Putamen (tissue), 1 donor: ENCODE results near the gene VPS50.
"Not testable (repeated sequence)": the region's sequence is repeated elsewhere in the genome, so short reads cannot be mapped to it uniquely, and the experiment has no call there.

ENCODE experiments used
- DNase-seq: peaks from one replicate; pipeline ENCODE4 v3.0.0-alpha.2; 2016; ENCODE audit warnings: low spot score

Gene VPS50

DNA sequence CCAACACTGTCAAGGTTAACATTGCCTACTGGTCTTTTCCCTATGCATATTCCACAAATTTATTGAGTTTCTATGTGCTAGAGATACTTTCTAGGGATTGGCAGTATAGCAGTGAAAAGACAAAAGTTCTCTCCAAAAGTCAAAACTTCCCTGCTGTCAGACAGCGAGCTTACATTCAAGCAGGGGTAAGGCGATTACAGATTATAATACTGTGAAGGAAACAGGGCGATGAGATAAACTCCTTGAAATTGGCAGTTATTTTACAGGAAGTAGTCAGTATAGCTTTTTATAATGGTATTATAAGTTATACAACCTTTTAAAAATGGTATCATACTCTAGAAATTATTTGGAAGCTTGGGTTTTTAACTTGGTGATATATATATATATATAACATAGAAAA lies 9.9 kb downstream of the VPS50 start:
- DNase-seq = no peak

DNA sequence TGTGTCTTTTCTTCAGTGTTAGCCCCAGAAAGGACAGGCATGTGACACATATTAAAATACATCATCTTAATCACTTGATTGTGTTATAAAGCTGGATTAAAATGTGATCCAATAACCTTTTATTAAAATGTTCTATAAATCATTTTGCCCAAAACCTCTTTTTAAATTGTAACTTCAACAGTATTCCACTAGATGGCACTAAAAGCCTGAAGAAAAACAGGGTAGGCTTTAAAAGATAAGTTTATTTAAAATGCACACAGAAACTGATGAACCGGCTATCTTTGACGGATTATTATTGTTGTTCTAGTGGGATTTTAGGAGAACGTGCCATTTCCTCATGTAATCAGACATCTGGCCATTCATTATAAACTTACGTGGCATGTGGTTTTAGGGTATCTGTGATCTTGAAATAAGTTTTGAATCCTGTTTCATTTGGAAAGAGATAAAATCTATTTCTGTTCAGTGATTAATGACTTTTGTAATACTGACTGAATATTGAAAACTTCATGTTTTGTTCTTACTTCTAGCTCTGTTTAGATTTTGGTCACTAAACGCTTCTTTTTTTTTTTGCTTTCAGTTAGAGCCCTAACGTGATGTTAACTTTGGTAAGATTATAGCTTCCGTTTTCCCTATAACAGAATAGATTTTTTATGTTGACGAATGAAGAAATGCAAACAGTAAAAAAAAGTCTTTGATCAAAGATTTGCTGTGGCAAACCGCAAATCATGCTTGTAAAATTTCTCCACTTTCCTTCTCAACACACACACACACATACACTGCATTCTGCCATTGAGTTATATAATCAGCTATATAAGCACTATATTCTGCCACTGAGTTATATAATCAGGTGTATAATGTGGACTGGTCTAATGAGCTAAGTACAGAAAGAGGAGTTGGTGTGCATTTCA lies 13.6 kb downstream of the VPS50 start:
- no peak for DNase-seq

DNA sequence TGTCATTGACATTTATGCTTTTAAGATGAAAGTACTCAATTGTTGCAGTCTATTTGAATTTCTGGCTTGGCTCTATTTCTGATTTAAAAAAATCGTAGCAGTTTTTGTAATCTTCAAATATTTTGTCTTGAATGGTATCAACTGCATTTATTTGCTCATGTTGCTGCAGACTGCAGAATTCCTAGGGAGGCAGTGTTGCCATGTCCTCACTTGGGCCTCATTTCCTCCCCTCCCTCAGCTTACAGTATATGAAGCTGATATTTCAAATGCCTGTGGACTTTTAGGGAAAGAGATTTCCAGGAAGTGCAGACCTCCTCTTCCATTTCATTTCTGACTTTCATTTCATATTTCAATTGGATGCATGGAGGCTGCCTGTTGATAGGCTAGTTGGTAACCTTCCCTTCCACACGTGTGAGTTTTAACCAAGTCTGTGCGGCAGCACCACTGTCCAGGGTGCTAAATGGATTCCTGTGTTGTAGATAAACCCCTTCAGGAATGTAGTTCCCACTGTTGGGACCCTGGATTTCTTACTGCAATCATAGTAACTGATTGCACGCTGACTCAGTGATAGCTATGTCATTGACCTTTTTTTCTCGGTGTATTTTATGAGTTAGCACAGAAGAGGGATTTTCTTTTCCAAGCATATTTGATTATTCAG lies 17.5 kb downstream of the VPS50 start:
- DNase-seq = no peak

DNA sequence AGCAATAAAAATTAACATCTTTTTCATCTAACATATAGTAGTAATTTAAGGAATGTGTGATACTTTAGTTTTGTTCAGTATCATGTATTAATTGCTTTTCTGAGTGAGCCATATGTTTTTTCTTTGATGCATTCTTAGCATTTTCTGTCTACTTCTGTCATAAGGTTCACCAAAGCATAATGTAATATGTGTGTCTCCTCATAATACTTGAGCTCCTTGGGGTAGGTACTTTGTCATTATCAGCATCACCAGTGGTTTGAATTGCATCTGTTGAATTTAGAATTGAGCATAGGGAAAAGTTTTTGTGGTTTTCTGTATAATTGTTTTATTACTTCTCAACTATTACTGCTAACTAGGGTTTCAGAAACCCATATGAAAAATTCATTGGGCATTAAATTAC lies 26.5 kb downstream of the VPS50 start:
- DNase-seq = no peak

DNA sequence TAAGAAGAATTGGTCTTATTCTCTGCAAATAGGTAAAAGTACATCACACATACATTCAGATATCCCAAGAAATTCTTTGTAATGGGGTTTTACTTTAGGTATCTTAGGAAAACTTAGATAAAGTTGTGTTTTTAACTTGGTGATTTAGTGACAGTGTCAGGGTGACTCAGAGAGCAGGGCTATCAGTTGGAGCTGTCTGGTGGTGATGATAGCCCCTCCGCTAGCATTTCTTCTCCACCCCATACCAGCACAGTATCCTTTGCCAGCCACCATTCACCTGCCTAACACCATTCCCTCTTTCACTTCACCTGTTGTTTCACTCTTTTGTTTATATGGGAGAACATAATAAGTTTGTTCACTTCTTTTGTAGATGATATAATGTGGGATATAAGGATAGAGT lies 30.4 kb downstream of the VPS50 start:
- no peak for DNase-seq

DNA sequence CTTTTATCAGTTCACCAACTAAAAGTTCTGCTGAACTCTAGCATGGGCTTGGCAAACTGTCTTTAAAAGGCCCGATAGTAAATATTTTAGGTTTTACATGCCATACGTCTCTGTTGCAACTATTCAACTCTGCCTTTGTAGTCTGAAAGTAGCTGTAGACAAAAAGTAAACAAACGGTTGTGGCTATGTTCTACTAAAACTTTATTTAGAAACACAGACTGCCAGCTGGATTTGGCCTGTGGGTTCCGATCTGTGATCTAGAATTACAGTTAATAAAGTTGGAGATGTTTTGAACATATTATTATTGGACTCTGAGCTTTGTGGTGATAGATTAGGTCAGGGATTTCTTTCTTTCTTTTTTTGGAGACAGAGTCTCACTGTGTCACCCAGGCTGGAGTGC lies 33.1 kb downstream of the VPS50 start:
- no peak for DNase-seq

DNA sequence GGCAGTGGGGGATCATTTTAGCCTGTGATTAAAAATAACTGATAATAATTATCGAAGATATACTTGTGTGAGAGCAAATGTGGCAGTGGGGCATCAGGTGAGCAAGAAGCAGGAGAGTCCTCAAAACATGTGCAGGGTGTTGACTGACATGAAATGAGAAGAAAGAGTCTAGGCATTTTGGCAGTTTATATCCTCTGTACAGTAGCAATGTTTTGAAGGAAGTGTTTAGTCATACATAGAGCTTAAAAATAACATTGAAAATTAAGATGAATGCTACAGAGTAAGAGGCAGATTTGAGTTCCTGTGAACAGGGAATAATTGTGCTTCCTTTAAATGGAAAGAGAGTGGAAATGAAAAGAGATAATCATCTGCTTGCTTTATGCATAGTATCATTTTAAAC lies 47.4 kb downstream of the VPS50 start:
- DNase-seq = no peak

DNA sequence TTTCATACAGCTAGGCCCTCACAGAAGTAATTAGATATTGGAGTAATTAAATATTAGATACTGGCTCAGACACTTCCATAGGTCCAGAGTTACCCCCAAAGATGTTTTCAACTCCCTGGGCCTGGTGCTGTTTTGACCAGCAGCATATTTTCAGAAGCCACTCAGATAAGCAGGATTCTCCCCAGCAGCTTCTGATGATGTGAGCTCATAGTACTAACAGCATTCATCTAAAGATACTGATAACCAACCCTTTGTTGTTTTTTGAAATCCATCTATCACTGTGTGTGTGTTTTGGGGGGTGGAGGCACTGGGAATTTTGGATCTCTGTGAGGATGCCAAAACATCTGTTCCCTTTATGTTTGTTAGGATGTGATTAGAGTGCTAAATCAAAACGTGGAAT lies 52.7 kb downstream of the VPS50 start:
- no peak for DNase-seq

DNA sequence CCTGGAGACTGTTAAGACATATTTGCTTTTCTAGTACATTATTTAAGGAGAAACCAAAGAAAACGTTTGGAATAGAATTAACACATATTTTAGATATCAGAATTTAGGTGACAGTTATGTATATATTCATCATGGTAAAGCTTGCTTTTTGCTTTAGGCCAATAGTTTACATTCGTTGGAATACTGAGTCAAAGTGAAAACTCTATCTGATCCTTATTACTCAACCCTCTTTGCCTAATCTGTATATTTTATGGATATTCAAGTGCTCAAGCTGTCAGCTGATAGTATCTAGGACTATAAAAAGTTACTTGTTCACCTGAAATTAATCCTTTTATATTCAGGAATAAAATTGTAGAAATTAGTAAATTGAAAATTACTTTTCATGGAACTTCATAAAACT lies 61.1 kb downstream of the VPS50 start:
- no peak for DNase-seq

DNA sequence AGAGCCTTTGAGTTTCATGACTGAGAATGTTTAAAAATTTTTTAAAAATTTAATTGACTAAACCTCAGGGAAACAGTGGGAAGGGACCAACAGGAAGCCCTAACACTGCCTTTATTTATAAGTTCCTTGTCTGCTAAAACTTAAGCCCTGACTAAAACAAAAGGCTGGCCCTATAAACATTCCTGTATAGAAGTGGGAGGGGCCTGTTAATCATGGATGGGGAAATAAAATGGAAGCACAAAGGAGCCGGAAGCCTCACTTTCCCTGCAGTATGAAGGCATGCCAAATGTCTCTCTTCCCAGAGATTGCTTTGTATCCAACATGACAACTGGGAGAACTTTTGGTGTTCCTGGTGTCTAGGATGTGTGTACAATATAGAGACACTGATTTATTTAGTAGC lies 66.0 kb downstream of the VPS50 start:
- no peak for DNase-seq

DNA sequence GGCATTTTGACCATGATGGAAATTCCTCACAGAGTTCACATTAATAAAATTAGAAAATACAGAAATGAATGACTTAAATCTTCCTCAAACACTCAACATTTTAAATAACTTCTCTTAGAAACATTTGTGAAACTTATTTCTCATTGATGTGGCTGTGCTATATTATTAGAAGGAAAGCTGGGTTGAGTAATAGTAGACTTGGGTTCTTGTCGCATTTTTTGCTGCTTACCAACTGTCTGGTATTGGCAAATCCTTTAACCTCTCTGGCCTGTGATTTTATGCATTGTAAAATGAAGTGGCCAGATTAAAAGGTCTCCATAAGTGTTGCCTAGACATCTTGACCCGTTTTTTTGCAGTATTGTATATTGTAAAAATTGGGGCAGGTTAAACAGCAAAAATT lies 66.5 kb downstream of the VPS50 start:
- DNase-seq = no peak

DNA sequence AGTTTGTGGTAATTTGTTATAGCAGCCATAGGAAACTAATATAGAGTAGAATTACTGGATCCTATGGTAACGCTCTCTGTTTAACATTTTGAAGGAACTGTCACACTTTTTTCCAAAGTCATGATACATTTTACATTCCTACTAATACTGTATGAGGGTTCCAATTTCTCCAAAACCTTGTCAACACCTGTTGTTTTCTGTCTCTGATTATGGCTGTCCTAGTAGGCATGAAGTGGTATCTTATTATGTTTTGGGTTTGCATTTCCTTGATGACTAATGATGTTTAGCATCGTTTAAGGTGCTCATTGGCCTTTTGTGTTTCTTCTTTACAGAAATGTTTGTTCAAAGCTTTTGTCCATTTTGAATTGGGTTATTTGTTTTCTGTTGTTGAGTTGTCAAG lies 69.6 kb downstream of the VPS50 start:
- no peak for DNase-seq

DNA sequence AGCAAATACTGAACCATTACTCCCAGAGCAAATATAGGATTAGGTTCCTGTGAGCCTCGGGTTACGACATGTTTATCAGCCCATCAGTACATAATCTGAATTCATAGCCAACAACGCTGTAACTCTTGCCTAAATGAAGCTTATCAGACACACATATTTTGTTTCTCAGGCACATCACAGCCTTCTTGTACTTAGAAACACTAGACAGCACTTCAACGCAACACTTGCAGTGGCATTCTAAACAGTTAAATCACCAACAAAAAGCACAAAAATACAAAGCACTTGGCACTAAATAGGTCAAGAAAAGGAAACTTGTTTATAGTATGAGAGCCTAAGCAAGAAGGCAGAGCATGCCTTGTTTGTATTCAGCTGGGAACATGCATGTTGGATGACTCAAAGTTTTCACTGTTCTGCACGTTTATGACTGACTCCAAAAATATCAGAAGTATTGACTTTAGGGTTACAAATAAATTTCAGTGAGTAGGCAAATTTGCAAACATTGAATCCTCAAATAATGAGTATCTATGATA lies 75.0 kb downstream of the VPS50 start:
- no peak for DNase-seq

DNA sequence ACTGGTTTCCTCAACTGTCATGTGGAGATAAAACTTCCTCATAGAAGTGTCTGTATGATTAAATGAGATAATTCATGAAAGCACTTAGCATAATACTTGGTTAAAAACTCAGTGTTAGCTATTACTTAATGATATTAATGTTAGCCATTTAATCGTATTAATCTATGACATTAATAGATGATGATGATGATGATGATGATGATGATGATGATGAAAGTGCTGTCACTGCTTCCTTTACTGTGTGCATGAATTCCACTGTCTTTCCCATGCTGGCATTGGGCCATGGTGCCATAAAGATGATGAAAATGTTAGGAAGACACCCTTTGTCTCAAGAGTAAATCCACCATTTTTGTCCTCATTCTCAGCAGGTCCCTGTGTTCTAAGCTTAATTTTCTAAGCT lies 75.8 kb downstream of the VPS50 start:
- DNase-seq = no peak

DNA sequence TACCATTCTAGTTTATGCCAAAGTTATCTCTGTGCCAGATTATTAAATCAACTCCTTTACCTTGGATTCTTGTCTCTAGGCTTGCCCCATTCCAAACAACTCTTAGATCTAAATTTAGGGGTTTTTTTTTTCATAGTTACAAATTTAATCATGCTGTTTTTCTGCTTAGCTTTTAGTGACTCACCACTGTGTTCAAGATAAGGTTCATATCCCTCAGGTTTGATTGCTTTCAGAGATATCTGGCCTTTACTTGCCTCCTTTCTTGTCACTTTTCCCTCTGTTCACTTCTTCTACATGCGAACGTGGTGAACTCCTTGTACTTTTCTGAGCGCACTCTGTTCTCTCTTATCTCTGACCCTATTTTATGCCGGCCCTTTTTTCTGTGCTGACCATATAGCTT lies 78.2 kb downstream of the VPS50 start:
- no peak for DNase-seq

DNA sequence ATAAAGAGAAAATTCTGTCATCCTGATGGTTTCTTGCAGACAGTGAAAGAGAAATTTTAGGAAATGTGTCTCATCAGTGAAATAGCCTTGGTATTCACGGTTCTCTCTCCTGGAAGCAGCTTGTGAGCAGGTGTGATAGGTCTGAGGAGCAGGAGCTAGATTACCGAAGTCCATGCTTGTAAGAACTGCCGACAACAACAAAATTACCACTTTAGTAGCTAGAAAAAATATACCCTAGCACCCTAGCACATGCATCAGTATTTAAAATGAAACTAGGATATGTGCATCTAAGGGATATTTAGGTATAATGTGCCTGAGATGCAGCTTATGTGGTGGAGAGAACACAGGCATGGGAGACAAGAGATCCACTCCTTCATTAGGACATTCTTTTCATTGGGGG lies 82.3 kb downstream of the VPS50 start:
- DNase-seq = no peak

DNA sequence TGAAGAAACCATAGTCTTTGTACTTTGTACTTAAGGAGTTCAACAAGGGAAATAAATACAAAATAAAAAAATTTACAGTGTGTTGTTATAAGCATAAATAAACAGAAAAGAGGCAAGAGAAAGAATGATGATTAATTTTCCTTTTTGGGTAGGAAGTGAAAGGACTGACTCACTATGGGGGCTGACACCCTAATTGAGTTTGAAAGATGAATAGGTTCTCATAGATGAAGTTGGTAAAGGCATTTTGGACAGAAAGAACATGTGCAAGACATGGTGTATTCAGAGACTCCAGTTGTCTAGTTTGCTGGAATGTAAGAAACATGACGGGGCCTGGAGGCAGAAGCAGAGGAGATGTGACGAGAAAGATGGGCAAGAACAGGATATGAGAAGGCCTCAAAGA lies 83.7 kb downstream of the VPS50 start:
- no peak for DNase-seq

DNA sequence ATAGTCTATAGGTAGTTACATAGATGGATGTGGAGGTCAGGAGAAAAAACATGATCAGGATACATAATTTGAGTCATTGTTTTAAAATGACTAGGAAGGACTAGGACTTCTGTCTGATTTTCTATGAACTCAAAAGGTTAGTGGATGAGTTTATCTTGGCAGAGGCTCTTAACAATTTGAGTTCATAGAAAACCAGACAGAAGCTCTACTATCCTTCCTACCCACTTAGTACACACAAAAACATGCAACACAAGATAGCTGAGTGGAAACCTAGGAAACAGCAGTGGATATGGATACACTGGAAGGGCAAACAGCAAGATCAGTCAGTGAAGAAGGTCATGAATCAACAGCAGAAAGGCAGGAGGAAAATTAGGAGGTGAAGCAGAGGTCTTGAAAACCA lies 84.6 kb downstream of the VPS50 start:
- no peak for DNase-seq

DNA sequence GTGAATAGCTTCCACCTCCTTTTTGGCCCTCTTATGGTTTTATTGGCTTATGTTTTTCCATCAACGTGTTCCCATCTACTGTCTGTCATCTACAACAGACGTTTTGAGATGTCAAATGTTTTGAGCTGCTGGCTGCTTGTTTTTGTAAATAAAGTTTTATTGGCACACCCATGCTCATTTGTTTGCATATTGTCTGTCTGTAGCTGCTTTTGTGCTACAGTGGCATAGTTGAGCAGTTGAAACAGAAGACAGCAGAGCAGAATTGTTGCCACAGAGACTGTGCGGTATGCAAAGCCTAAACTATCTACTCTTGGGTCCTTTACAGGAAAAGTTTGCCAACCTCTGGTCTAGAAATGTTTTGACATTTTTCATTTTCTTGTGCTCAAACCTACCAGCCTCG lies 88.7 kb downstream of the VPS50 start:
- no peak for DNase-seq

DNA sequence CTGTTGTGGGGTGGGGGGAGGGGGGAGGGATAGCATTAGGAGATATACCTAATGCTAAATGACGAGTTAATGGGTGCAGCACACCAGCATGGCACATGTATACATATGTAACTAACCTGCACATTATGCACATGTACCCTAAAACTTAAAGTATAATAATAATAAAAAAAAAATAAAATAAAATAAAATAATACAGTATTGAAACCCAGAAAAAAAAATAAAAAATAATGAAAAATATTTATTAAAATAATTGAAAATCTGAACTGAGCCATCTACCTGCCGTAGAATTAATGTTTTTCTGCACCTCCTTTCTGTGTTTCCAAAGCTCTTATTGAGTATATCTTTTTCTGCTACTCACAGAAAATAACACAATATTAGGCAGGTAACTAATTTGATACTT lies 94.1 kb downstream of the VPS50 start:
- DNase-seq = not testable (repeated sequence)

DNA sequence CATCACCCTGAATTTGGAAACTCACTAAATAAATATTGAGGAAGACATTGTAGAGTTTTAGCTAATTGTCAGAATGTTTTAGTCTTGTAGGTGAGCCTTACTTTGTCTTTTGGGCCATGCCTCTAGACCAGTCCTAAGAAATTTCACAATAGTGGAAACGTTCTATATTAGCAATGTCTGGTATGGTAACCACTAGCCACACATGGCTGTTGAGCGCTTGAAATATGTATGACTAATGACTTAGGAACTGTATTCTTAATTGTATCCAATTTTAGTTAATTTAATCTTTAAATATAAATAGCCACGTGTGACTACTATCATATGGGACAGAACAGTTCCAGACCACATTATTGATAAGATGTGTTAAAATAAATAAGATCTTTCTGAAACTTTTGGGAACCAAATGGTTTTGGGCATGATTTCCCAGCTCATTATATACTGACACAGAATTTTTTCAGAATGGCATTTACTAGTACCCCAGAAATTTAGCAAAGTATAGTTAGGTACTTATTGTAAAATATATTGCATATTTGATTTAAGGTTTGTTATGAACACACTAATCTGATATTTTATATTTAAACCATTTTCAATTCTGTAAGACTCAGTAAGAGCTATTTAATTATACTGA lies 95.0 kb downstream of the VPS50 start:
- DNase-seq = no peak

DNA sequence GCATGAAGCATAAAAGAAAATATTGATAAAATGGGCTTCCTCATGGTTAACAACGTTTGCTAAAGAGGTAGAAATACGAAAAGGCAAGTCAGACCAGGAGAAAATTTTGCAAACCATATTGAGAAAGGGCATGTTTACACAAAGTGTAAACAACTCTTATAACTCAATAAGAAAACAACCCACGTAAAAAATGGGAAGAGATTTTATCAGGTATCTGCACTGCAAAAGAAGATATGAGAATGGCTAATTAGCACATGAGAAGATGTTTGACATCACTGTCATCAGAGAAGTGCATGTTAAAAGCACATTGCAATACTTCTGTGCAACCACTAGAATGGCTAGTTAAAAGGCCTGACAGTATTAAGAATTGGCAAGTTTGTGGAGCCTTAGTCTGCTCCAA lies 99.5 kb downstream of the VPS50 start:
- no peak for DNase-seq

DNA sequence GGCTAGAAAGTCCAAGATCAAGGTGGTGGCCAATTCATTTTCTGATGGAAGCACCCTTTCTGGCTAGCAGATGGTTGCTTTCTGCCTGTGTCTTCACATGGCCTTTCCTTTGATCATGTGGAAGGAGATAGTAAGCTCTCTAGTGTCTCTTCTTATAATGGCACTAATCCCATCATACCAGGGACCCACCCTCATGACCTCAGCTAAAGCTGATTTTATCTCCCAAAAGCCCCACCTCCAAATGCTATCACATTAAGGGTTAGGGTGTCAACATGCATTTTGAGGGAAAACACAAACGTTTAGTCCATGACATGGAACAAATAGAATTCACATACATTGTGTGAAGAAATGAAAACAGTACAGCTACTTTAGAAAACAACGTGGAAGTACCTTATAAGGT lies 100.0 kb downstream of the VPS50 start:
- no peak for DNase-seq
